ENCODE results near the gene MBNL1.

GRCh38 chr3:152296971-152297370 is 28.2 kb downstream of the MBNL1 start:
- no peak for TF ChIP-seq ZNF565 (CRISPR knock-in tag; conservative IDR thresholded peaks at IDR 0.05; ENCODE audit: low read depth)
- TF ChIP-seq RARB (CRISPR knock-in tag; IDR thresholded peaks at IDR 0.05) = no peak
- no peak for TF ChIP-seq ZNF70 (CRISPR knock-in tag; IDR thresholded peaks at IDR 0.05)
- no peak for TF ChIP-seq ARNTL (CRISPR knock-in tag; IDR thresholded peaks at IDR 0.05; ENCODE audit: borderline replicate concordance, low read depth)
- TF ChIP-seq CREB5 (CRISPR knock-in tag; IDR thresholded peaks at IDR 0.05; ENCODE audit: low read depth) = no peak
- TF ChIP-seq PPARA (CRISPR knock-in tag; IDR thresholded peaks at IDR 0.05; ENCODE audit: borderline replicate concordance) = no peak
- no peak for TF ChIP-seq TCF4 (CRISPR knock-in tag; IDR thresholded peaks at IDR 0.05; ENCODE audit: borderline replicate concordance)
- TF ChIP-seq ESRRG (CRISPR knock-in tag; IDR thresholded peaks at IDR 0.05) = no peak
